Measurements from ENCODE around the gene ANGPTL7.
"Not testable (repeated sequence)": the region's sequence is repeated elsewhere in the genome, so short reads cannot be mapped to it uniquely, and the experiment has no call there.

Gene ANGPTL7

DNA sequence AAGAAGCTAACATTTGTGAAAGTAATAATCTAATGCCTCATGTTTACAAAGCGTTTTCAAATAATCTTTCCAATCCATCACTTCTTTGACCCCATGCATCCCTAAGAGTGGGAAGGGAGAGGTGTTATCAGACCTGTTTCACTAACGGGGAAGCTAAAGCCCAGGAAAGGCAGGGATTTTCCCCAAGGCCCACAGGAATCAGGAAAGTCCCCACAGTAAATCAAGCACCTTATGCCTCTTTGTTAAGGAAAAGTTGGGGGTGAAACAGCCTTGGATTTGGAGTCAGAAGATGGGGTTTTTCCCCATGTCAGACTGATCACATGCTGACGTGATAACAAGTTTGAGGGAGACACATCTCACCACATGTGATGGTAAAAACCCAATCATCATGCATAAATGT, 20.0 kb upstream of the ANGPTL7 start:
- DNase-seq (ENCODE audit: low read depth), result no peak

DNA sequence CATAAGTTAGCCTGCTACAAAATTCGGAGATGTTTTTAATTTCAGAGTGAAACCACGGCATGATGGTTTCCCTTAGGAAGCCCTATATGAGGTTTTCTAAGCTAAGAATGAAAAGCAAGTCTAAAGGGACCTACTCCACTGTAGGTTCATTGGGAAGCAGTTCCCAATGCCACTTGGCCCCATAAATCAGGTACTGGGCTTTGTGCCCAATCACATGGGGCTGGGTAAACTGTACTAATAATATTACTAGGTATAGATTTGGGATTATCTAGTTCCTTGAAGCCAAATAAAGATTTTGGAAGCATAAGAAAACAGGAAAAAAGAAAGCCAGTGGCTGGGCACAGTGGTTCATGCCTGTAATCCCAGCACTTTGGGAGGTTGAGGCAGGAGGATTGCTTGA, 19.1 kb upstream of the ANGPTL7 start:
- no peak for DNase-seq (ENCODE audit: low read depth)

- no peak for DNase-seq (ENCODE audit: low read depth)
These were observed 14.8 kb upstream of the ANGPTL7 start for GRCh38 chr1:11174261-11174942.

- DNase-seq (ENCODE audit: low read depth), result no peak
These were observed 13.7 kb upstream of the ANGPTL7 start for GRCh38 chr1:11175461-11175860.

DNA sequence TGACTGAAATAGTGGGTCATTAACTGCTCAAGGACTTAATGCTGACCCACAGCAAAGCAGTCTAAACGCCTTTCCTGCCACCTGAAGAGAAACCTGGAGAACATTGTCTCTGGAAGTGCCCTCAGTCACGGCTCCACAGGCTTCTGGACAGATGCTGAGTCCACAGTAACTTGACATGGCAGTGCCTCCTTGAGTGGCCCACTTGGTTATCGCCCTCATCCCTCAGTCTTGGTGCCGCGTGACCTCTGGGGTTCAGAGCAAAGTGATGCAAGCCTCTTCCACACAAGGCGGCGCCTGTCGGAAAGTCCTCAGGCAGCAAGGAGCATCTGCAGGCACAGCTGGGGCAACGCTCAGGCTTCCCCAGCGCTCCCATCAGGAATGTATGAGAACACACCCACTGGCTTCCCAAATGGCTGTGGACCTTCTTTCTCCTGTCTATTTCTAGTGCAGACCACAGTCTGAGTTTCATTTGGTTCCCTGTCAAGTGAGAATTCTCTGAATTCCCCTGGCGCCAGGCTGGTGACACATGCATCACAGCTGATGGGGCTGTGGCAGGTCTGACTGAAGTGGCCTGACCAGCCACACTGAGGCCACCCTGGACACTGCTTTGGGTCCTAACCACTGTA, 13.0 kb upstream of the ANGPTL7 start:
- DNase-seq (ENCODE audit: low read depth), result no peak

DNA sequence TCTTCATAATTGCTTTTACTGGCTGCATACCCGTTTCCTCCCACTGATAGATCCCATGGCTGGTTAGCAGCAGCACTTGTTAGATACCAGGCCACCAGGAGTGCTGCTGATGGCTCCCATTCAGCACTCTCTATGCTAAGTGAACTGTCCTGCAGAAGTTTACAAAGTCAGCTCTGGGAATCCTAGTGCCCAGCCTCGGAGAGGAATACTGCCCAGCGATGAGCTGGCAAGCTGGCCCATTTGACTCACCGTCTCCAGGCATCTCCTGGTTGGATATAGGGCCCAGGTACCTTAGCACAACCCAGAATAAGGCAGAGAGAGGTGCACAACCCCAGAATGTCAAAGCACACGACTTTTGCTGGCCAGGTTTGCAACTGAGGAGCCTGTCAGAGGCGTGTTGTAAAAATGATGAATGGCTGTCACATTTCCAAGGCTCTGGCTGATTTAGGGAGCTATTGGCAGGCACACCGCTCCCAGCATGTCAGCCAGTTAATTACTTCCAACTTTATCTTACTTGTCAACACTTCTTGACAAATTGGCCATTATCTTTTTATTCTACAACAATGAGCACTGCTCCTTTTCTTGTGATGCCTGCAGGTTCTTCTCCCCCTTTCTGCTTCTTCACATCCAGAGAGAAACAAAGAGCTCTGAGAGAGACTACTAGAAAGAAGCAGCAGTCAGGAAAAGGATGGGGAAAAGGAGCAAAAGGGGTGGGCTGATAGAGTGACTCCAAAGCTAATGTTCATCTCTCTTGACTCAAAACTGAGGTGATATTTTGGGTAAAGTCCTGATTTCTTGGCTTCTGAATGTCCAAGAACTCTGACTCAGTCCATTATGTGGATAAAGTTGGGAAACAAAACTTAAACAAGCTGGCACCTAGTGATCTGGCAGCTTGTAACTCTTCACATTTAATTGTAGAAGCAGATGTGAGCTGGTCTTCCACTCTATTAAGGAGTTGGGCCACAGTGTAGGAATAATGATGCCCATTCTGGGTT, 10.8 kb upstream of the ANGPTL7 start:
- no peak for DNase-seq (ENCODE audit: low read depth)

DNA sequence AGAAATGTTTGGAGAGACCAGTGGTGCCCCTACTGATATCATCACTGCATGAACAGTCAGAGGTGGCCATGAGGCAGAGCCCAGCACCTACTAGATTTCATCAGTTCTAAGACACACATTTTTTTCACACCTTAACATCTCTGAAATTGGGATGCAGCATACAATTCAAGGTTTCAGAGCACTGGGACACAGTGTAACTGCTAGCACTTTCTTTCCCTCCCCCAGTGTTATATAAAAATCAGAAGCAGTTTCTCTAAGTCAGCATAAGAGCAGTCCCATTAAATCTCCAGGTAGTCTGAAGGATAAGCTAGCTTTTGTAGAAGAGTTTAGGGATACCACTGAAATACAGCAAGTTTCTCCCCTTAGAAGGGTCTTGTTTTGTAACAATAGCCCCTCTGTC, 10.0 kb upstream of the ANGPTL7 start:
- DNase-seq (ENCODE audit: low read depth), result no peak

DNA sequence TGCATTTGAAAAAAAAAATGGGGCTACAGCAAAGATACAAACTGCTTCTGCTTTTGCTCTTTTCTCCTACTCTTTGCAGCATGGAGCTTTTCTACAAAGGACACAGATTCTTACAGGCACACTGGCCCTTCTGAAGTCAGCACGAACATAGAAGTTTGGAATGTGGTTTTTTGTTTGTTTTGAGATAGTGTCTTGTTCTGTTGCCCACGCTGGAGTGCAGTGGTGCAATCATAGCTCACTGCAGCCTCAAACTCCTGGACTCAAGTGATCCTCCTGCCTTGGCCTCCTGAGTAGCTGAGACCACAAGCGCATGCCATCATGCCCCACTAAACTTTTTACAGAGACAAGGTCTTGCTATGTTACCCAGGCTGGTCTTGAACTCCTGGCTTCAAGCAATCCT, 9.4 kb upstream of the ANGPTL7 start:
- not testable (repeated sequence) for DNase-seq (ENCODE audit: low read depth)

DNA sequence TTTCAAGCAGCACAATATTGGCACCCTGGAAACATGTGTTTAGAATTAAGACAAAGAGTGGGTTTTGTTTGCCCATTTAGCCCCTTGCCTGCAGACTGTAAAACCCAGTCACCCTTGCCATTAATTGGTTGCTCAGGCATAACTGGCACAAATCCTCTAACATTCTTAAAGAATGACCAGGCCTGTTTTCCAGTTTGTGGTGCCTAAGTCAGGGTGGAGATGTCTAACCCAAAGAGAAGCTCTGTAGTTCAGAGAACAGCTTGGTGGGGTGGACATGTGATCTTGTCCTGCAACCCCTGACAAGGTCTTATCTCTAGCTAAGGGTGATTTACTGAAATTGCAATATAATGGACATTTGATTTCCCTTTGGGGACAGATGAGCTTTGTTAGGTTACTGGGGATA, 8.8 kb upstream of the ANGPTL7 start:
- peak; percentile 56 for DNase-seq (ENCODE audit: low read depth)

DNA sequence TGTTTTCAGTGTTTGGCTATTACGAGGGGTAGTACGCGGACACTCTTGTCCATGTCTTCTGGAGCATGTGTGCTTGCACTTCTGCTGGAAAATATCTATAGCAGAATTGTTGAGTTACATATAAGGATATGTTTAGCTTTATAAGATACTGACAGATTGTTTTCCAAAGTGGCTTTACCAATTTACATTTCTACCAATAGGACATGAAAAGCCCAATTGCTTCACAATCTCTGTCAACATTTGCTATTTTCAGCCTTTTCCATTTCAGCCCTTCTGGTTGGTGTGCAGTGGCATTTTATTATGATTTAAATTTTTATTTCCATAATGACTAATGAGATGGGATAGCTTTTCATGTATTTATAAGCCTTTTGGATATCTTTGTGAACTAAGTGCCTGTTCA, 6.3 kb upstream of the ANGPTL7 start:
- no peak for DNase-seq (ENCODE audit: low read depth)

GRCh38 chr1:11184973-11185372, 4.2 kb upstream of the ANGPTL7 start:
- DNase-seq (ENCODE audit: low read depth), result no peak

DNA sequence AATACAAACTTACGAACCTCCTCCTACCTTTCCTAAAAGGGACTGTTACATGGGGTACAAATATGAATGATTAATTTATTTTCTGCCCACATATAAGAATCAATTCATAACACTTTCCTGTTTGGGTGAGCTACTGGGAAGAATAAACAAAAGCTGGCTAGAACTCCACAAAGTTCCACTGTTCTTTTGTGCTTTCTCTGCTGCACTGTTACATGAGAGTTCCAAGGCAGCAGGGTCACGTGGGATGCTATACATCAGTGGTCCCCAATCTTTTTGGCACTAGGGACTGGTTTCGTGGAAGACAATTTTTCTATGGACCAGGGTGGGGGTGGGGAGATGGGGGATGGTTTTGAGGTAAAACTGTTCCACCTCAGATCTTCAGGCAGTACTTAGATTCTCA, 2.2 kb upstream of the ANGPTL7 start:
- DNase-seq (ENCODE audit: low read depth), result no peak

- DNase-seq (ENCODE audit: low read depth), result no peak
These were observed 1.7 kb upstream of the ANGPTL7 start for GRCh38 chr1:11187494-11187893.

- no peak for DNase-seq (ENCODE audit: low read depth)
These were observed 1.2 kb upstream of the ANGPTL7 start for GRCh38 chr1:11187931-11188330.

DNA sequence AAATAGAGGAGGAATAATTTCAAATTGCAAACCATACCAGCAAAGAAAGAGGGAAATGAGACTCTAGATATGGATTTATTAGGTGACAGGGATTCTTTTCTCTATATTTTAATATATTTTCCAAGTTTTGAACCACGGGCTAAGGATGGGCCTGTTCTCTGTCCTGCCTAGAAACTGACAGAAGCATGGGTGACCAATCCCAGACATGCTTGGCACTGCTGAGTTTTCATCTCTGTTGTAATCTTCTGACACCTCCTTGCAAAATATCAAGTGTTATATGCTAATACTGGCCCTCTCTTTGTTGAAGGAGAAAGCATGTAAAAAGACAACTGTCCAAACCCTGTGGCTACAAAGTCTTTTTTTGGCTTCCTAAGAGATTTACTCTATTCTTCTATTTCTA, 774 bp upstream of the ANGPTL7 start:
- DNase-seq (ENCODE audit: low read depth), result no peak

GRCh38 chr1:11193376-11193775, 4.2 kb downstream of the ANGPTL7 start:
- DNase-seq (ENCODE audit: low read depth), result no peak

DNA sequence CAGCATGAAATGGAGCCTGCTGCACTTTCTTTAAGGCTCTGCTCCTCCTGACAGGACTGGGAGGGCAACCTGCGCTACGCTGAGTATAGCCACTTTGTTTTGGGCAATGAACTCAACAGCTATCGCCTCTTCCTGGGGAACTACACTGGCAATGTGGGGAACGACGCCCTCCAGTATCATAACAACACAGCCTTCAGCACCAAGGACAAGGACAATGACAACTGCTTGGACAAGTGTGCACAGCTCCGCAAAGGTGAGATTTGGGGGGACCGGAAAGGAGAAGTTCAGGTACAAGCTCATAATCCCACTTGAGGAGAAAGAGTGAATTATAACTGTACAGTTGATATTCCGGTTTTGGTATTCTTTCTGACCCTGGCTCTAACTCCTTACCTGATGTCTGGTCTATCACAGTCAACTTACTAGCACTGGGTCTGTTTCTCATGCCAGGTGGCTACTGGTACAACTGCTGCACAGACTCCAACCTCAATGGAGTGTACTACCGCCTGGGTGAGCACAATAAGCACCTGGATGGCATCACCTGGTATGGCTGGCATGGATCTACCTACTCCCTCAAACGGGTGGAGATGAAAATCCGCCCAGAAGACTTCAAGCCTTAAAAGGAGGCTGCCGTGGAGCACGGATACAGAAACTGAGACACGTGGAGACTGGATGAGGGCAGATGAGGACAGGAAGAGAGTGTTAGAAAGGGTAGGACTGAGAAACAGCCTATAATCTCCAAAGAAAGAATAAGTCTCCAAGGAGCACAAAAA, 5.4 kb downstream of the ANGPTL7 start:
- DNase-seq (ENCODE audit: low read depth), result no peak

DNA sequence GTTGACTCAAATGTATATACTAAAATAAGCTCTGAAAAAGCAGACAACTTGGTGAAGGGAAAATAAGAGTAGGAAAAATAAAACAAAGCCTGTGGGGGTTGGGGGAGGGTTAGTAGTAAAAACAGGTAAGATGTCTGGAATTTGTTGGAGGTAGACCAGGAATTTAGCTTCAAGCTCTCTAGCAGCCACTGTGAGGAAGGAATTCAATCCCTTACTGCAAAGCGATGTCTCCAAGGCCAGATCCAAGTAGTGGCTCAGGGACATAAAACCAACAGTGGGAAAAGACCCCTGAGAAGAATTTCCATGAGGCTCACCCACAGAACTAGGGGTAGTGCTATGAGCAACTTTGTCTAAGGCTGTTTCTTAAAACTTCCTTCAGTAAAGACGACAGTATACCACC, 7.8 kb downstream of the ANGPTL7 start:
- DNase-seq (ENCODE audit: low read depth), result no peak

DNA sequence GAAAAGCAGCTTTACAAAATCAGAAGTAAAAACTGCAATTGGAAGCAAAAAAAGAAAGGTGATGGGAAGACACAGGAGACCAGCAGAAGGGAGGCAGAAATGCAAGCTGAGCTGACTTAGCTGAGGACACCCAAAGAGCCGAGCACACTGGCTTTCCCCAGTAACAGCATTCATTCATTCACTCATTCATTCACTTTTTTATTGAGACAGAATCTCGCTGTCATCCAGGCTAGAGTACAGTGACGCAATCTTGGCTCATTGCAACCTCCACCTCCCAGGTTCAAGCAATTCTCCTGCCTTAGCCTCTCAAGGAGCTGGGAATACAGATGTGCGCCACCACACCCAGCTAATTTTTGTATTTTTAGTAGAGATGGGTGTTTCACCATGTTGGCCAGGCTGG, 8.2 kb downstream of the ANGPTL7 start:
- DNase-seq (ENCODE audit: low read depth), result no peak

DNA sequence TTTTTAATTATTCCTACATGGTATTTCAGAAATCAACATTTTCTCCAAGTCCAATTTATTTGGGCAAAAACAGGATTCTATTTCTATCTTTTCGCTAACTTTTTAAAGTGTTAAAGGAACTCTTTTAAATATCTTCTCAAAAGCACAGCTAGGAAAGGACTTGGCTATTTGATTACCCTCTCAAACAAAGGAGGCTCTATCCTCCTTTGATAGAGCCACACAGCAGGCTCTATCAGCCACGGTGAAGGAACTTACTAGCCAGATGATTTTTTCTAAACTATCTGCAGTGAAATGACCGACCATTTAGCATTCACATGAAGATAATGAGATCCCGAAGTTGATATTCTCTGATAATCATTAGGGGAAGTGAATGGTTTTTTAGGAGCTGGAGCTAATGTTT, 9.1 kb downstream of the ANGPTL7 start:
- no peak for DNase-seq (ENCODE audit: low read depth)

- no peak for DNase-seq (ENCODE audit: low read depth)
These were observed 9.9 kb downstream of the ANGPTL7 start for GRCh38 chr1:11198851-11199594.
